BLaER1 treated with 17β-estradiol and CSF1 and Interleukin-3, amounts not matched to agents 10 nM and 100 nM (cell line): ENCODE data around the gene NAA80.

Experiments used
- H3K27ac ChIP-seq, 11 experiments: shearing (Covaris generic); formaldehyde crosslinking; 2 replicates each; pipeline ENCODE4 v1.8.1; 2022
- H3K27me3 ChIP-seq, 11 experiments: shearing (Covaris generic); formaldehyde crosslinking; 2 replicates each; pipeline ENCODE4 v1.8.1; 2022
- H3K36me3 ChIP-seq, 11 experiments: shearing (Covaris generic); formaldehyde crosslinking; 2 replicates each; pipeline ENCODE4 v1.8.1; 2022
- H3K4me1 ChIP-seq, 10 experiments: shearing (Covaris generic); formaldehyde crosslinking; 2 replicates each; pipeline ENCODE4 v1.8.1; 2022
- H3K4me2 ChIP-seq, 11 experiments: shearing (Covaris generic); formaldehyde crosslinking; 2 replicates each; pipeline ENCODE4 v1.8.1; 2022
- H3K4me3 ChIP-seq, 10 experiments: shearing (Covaris generic); formaldehyde crosslinking; 2 replicates each; pipeline ENCODE4 v1.8.1; 2022
- H3K9ac ChIP-seq, 11 experiments: shearing (Covaris generic); formaldehyde crosslinking; 2 replicates each; pipeline ENCODE4 v1.8.1; 2022
- H3K9me3 ChIP-seq, 11 experiments: shearing (Covaris generic); formaldehyde crosslinking; replicated peaks in 1 of 11; 2 replicates each; pipeline ENCODE4 v1.8.1; 2022
- H4K20me1 ChIP-seq, 11 experiments: shearing (Covaris generic); formaldehyde crosslinking; 2 replicates each; pipeline ENCODE4 v1.8.1; 2022
- Cebpa-rat ChIP-seq, 11 experiments: shearing (Covaris generic); IDR thresholded peaks; 2 replicates each; pipeline ENCODE4 v1.8.1; 2022

Gene NAA80

DNA sequence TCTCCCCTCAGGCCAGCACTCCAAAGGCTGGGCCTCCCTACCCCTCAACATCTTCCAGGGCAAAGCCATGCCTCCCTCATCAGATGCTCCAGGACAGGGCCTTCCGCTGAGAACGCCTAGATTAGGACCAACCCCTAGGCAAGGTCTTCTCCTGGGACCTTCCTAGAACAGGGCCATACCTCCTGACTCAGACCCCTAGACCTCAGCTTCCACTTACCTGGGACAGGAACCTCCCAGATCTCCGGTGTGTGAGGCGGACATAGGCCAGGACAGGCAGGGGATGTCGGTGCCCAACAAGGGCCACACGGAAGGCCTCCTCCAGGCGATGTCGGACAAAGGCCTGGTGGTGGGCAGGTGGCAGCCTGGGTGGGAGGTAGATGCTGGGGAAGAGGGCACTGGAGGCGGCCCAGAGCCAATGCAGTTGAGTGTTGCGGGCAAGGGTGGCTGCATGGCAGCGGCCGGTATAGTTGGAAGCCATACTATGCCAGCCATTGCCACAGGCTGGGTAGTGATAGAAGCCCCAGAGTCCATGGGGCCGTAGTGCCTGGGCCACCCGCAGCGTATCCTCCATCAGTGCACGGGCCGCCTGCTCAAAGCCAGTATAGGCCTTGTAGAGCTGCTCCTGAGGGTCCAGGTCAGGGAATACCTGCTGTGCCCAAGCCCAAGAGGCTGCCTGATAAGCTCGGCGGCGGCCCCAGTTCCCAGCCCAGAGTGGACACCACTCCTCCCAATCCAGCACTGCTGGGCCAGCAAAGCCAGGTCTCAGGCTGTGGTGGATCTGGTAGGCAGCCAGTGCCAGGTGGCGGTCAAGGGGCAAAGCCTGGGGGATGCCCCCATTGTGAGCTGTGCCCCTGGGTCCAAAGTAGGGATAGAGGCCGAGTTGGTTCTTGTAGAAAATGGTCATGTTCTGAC is 4.5 kb downstream of the NAA80 start:
- no peak overlapping the region for H3K27ac ChIP-seq
- no peaks in the 10 kb centered on the region for H3K27me3 ChIP-seq
- H3K9ac ChIP-seq, result no peak overlapping the region
- TF ChIP-seq Cebpa-rat (IDR thresholded peaks at IDR 0.05), result no peak
- H3K4me2 ChIP-seq, result no peak overlapping the region
- H3K4me3 ChIP-seq, result no peak overlapping the region
- peaks cover 7 to 22% (median 11%) of the 10 kb centered on the region in 11 experiments; a peak in 21 of 22 replicates for H3K36me3 ChIP-seq
- no peaks in the 10 kb centered on the region for H3K9me3 ChIP-seq
- peaks cover 35 to 47% (median 41%) of the 10 kb centered on the region in 10 experiments for H3K4me1 ChIP-seq
- H4K20me1 ChIP-seq, result peaks cover 0 to 24% (median 7%) of the 10 kb centered on the region in 11 experiments; a peak in 12 of 22 replicates

DNA sequence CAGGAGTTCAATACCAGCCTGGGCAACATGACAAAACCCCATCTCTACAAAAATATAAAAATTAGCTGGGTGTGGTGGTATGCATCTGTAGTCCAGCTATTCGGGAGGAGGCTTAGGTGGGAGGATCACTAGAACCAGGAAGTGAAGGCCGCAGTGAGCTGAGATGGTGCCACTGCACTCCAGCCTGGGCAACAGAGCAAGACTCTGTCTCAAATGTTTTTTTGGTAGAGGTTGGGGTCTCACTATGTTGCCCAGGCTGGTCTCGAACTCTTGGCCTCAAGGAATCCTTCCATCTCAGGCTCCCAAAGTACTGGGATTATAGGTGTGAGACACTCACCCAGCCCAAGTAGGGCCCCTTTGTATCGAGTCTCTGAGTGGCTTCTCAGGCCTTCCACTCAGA is 5.1 kb downstream of the NAA80 start:
- Histone ChIP-seq H3K9me3 (no peaks in the 10 kb centered on the region), H3K4me2 (no peak overlapping the region), H4K20me1 (peaks cover 0 to 30% (median 14%) of the 10 kb centered on the region in 11 experiments; a peak in 12 of 22 replicates), H3K27ac (no peak overlapping the region), H3K4me1 (peaks cover 33 to 44% (median 39%) of the 10 kb centered on the region in 10 experiments), H3K27me3 (no peaks in the 10 kb centered on the region), H3K9ac (no peak overlapping the region), H3K36me3 (peaks cover 14 to 29% (median 17%) of the 10 kb centered on the region in 11 experiments), H3K4me3 (no peak overlapping the region)
- no peak for TF ChIP-seq Cebpa-rat (IDR thresholded peaks at IDR 0.05)

- peaks cover 22 to 37% (median 26%) of the 10 kb centered on the region in 11 experiments for H3K36me3 ChIP-seq
Measured at GRCh38 chr3:50293079-50293801, 6.0 kb downstream of the NAA80 start.

DNA sequence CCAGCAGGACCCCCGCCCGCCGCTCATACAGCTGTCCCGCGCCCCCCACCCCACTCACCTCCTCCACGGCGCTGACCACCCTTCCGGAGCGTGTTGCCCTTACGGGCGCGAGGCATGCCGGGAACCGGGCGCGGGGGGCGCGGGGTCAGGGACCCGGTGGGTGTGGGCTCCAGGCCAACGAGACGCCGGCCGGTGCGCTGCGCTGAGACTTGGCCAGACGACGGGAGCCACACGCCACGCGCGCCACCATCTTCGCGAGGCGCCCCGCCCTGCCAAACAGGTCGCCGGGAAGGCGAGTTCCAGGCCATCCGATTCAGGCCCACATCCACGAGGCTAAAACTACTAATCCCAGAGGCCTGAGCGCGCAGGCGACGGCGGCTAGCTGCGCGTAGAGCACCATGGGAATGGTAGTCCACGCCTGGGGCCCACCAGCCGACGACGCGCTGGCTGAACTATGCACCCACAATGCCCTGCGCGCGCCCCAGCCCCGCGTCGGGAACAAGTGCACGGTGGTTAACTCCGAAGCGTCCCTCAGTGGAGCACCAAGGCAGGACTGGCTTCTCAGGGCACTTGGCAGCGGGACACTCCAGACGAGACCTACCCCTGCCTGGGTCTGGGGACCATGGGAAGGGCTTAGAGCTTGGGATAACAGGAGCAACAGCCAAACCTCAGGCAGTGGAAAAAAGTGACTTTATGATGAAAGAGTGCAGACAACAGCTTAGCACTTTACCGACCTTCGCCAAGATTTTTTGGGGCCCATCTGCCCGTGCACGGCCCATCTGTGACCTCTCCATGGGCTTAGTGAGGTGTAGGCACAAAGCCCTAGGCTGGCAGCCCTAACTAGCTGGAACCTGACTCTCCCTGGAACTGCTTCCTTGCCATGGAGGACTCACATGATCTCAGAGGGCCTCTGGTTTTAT is 6.8 kb downstream of the NAA80 start, which contains the start of gene IFRD2:
IFRD2 (minus strand) TSS at position 271 of the 920 bp plus-strand sequence; CDS start at position 116, 155 bp downstream.
- TF ChIP-seq Cebpa-rat (IDR thresholded peaks at IDR 0.05), result no peak
- peaks cover 0 to 37% (median 22%) of the 10 kb centered on the region in 11 experiments; a peak in 14 of 22 replicates for H4K20me1 ChIP-seq

More at GRCh38 chr3:50293079-50293801, 6.0 kb downstream of the NAA80 start:
- H3K9me3 ChIP-seq, result no peaks in the 10 kb centered on the region
- peak overlapping the region; percentile 69 to 96 (median 88) for H3K4me2 ChIP-seq
- H3K4me3 ChIP-seq, result peak overlapping the region; percentile 69 to 99 (median 84); a peak in 12 of 20 replicates
- peak overlapping the region; percentile 49 to 97 (median 86) for H3K9ac ChIP-seq
- H3K27me3 ChIP-seq, result no peaks in the 10 kb centered on the region
- H3K4me1 ChIP-seq, result peaks cover 27 to 40% (median 34%) of the 10 kb centered on the region in 10 experiments
- H4K20me1 ChIP-seq, result peaks cover 0 to 36% (median 20%) of the 10 kb centered on the region in 11 experiments; a peak in 14 of 22 replicates
- H3K27ac ChIP-seq, result peak overlapping the region; percentile 36 to 88 (median 75); a peak in 21 of 22 replicates
- no peak for TF ChIP-seq Cebpa-rat (IDR thresholded peaks at IDR 0.05)

DNA sequence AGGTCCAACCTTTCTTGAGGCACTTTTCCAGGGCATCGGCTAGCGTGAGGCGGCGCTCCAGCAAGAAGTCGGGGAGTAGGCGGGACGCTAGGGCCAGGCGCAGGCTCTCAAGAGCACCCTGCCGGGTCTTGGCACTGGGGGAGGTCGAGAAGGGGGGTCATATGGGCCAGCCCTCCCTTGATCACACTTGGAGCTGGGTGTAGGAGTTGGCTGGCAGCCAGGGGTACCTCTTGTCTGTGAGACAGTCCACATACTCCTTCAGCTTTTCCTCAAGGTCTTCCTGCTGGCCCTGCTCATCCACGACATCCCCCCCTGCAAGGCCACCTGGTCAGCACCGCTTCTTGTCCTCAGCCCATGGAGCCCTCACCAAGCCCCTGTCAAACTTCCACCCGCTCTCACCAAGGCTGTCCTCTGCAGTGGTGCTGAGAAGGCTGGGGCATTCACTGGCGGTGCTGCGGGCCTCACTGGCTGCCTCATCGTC is 9.0 kb downstream of the NAA80 start:
- H3K4me2 ChIP-seq, result peak overlapping the region in 10 of 11 experiments; percentile 77 to 98 (median 92); a peak in 20 of 22 replicates
- H3K27ac ChIP-seq, result no peak overlapping the region
- H4K20me1 ChIP-seq, result peaks cover 0 to 57% (median 27%) of the 10 kb centered on the region in 11 experiments; a peak in 14 of 22 replicates
- H3K9ac ChIP-seq, result peak overlapping the region; percentile 83 to 97 (median 87); a peak in 14 of 22 replicates
- no peak for TF ChIP-seq Cebpa-rat (IDR thresholded peaks at IDR 0.05)
- H3K9me3 ChIP-seq, result no peaks in the 10 kb centered on the region
- H3K27me3 ChIP-seq, result no peaks in the 10 kb centered on the region
- H3K36me3 ChIP-seq, result peaks cover 45 to 58% (median 56%) of the 10 kb centered on the region in 11 experiments
- H3K4me3 ChIP-seq, result peak overlapping the region in 7 of 10 experiments; percentile 82 to 99 (median 84); a peak in 12 of 20 replicates
- H3K4me1 ChIP-seq, result peaks cover 20 to 26% (median 23%) of the 10 kb centered on the region in 10 experiments

More for the DNA sequence above, 6.8 kb downstream of the NAA80 start, which contains the start of gene IFRD2:
- Histone ChIP-seq H3K4me1 (peaks cover 20 to 31% (median 26%) of the 10 kb centered on the region in 10 experiments), H3K9ac (peak within 1 kb of the TSS; percentile 83 to 97 (median 87)), H3K4me3 (peak within 1 kb of the TSS; percentile 69 to 99 (median 84)), H3K4me2 (peak within 1 kb of the TSS; percentile 87 to 98 (median 92)), H3K27ac (peak within 1 kb of the TSS; percentile 73 to 95 (median 88)), H3K9me3 (no peaks in the 10 kb centered on the region), H3K36me3 (peaks cover 31 to 44% (median 34%) of the 10 kb centered on the region in 11 experiments), H3K27me3 (no peaks in the 10 kb centered on the region)

DNA sequence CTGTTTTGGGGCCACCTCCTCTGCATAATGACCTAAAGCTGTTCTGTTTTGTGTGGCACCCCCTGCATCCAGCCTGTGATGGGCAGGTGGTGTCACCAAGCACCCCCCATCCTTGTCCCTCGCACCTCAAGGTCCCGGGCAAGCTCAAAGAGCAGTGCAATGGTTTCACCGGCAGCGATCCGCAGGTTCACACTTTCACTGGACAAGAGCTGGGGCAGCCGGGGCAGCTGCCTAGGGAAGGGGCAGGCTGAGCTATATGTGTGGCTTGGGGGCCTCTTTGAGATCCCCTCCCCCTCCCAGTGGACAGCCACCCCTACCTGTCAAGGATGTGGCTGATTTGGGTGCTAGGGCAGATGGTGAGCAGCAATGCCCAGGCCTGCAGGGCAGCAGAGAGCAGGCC is 10.1 kb downstream of the NAA80 start:
- peaks cover 45 to 61% (median 56%) of the 10 kb centered on the region in 11 experiments for H3K36me3 ChIP-seq
- H3K27me3 ChIP-seq, result no peaks in the 10 kb centered on the region
- H3K27ac ChIP-seq, result no peak overlapping the region
- no peaks in the 10 kb centered on the region for H3K9me3 ChIP-seq
- peaks cover 20 to 26% (median 23%) of the 10 kb centered on the region in 10 experiments for H3K4me1 ChIP-seq
- no peak for TF ChIP-seq Cebpa-rat (IDR thresholded peaks at IDR 0.05)
- H4K20me1 ChIP-seq, result peaks cover 0 to 62% (median 27%) of the 10 kb centered on the region in 11 experiments; a peak in 14 of 22 replicates
- H3K9ac ChIP-seq, result no peak overlapping the region
- no peak overlapping the region for H3K4me2 ChIP-seq
- H3K4me3 ChIP-seq, result no peak overlapping the region; a peak in 1 of 20 replicates

DNA sequence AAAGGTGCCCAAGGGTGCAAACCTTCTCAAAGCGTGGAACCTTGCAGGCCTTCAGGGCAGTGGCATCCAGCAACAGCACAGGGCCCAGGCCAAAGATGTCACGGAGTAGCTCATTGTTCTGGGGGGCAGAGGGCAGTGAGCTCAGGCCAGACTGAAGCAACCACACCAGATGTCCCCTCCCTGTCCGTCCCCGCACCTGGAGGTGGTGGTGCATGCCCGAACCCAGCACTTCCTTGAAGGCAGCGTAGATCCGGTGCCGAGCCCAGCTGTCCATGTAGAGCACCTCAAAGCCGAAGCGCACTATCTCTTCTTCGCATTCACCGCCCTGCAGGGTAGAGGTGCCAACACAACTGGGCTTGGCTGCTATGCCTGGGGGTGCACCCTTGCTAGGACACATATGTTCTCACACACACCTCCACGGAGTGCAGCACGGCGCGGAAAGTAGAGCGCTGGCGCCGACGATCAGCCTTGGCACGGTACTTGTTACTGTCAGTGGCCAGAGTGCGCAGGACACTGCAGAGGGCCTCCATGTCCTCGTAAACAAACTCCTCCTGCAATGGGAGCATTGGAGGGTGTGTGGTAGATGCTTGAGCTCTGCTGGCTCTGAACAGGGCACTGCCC is 10.7 kb downstream of the NAA80 start:
- no peaks in the 10 kb centered on the region for H3K27me3 ChIP-seq
- H3K9me3 ChIP-seq, result no peaks in the 10 kb centered on the region
- no peak overlapping the region for H3K4me2 ChIP-seq
- H3K4me3 ChIP-seq, result no peak overlapping the region
- peaks cover 20 to 26% (median 23%) of the 10 kb centered on the region in 10 experiments for H3K4me1 ChIP-seq
- no peak for TF ChIP-seq Cebpa-rat (IDR thresholded peaks at IDR 0.05)
- peaks cover 0 to 62% (median 27%) of the 10 kb centered on the region in 11 experiments; a peak in 14 of 22 replicates for H4K20me1 ChIP-seq
- H3K27ac ChIP-seq, result no peak overlapping the region
- no peak overlapping the region for H3K9ac ChIP-seq
- H3K36me3 ChIP-seq, result peaks cover 45 to 61% (median 56%) of the 10 kb centered on the region in 11 experiments
